Heart left ventricle (tissue), 16 donors: Measurements from ENCODE around the gene HELZ. TPM values are rescaled to one million over a fixed set of nuclear protein-coding genes. Genes with fewer than 3 reads are reported as not detected.

Experiments
- ATAC-seq, 4 donors: fragments of 200-7000 bp; cut with Tn5 transposase; one replicate each; pipeline ENCODE4 v1.9.1; 2020 to 2022; ENCODE audit warnings: moderate library complexity in 4 of 4, mild to moderate bottlenecking in 3 of 4, moderate number of reproducible peaks in 1 of 4
- DNase-seq, 5 donors: peaks; one replicate each; pipeline ENCODE4 v3.0.0-alpha.2; 2020
- H3K27ac ChIP-seq, 12 donors: fragments of 200-600 bp; sonication (generic) in 4 of 12; one replicate each; pipeline versions ENCODE4 v1.5.0 to v1.8.0; 2016 to 2022; ENCODE audit warnings: mild to moderate bottlenecking in 2 of 12
- H3K27me3 ChIP-seq, 9 donors: fragments of 200-600 bp; sonication (generic) in 2 of 9; one replicate each; pipeline versions ENCODE4 v1.5.1 to v1.8.0; 2016 to 2022; ENCODE audit warnings: mild to moderate bottlenecking in 3 of 9
- H3K36me3 ChIP-seq, 9 donors: fragments of 200-600 bp; sonication (generic) in 2 of 9; one replicate each; pipeline versions ENCODE4 v1.5.0 to v1.8.0; 2018 to 2022; ENCODE audit warnings: mild to moderate bottlenecking in 2 of 9
- H3K4me1 ChIP-seq, 12 donors: fragments of 200-600 bp; sonication (generic) in 4 of 12; one replicate each; pipeline versions ENCODE4 v1.5.0 to v1.8.0; 2016 to 2022; ENCODE audit warnings: mild to moderate bottlenecking in 3 of 12
- H3K4me3 ChIP-seq, 12 donors: fragments of 200-600 bp; sonication (generic) in 4 of 12; one replicate each; pipeline versions ENCODE4 v1.5.0 to v1.8.0; 2017 to 2022; ENCODE audit warnings: mild to moderate bottlenecking in 9 of 12, moderate library complexity in 4 of 12
- H3K9me3 ChIP-seq, 12 donors: fragments of 200-600 bp; sonication (generic) in 4 of 12; one replicate each; pipeline versions ENCODE4 v1.5.0 to v1.8.0; 2016 to 2022; ENCODE audit warnings: mild to moderate bottlenecking in 1 of 12
- POLR2A ChIP-seq, 2 donors: fragments of 450-650 bp; IDR thresholded peaks; one replicate each; pipeline ENCODE4 v1.6.1; 2017; ENCODE audit warnings: antibody characterized with exemption in 2 of 2, mild to moderate bottlenecking in 2 of 2, moderate library complexity in 2 of 2
- WGBS, 4 donors: extraction: QIAGEN DNeasy Blood & Tissue Kit in 2 of 4; methylation state at CpG; one replicate each; pipeline versions ENCODE4 v1.1.5 to v1.1.7; 2013 to 2018; 5-methylcytosine and 5-hydroxymethylcytosine counted together
- intact Hi-C, 10 donors: fragments of 100-400 bp; cut with DNase I; formaldehyde crosslinking; loops; one replicate each; pipeline versions ENCODE4 v1.11.1 to v1.14.2; 2022
- polyA plus RNA-seq, 2 donors: library from polyadenylated mRNA; stranded (reverse); fragments of 200-250 nt; gene quantifications; one replicate each; pipeline ENCODE4 v1.2.3, GENCODE V29; 2013
- total RNA-seq, 9 donors: library from RNA; depleted of rRNA in 2 of 9; stranded (reverse); fragments of >200 nt in 2 of 9; fragmentation: NEBNext Ultra II Directional in 3 of 9; extraction: Animal tissue kit (Norgen Biotek cat#: 25700) in 3 of 9; gene quantifications; one replicate each; pipeline versions ENCODE4 v1.1.0 to v1.2.4, GENCODE V29; 2016 to 2023
- TF ChIP-seq, protein P1 (sequence below), 12 donors: fragments of 200-600 bp; sonication (generic) in 4 of 12; IDR thresholded peaks; one replicate each; pipeline versions ENCODE4 v1.5.0 to v1.8.0; 2018 to 2022; ENCODE audit warnings: antibody characterized with exemption in 12 of 12, mild to moderate bottlenecking in 5 of 12
- donor health status: ischemic (EF 13 %, LVEDD 7.1; RV severe dilation, severe dysfunction).
- donor health status: healthy with polysubstance abuse.
- donor health status: DM: no; HTN: yes; CAD: no.
- donor health status: DM: no; HTN: no; CAD: no.
- donor health status: ischemic (EF 25% LVEDD 6.9; RV normal size, moderate dysfunction).
- donor health status: ischemic (EF 25% LVEDD 5.7; RV mildly dilated, moderate dysfunction).
- donor health status: healthy.
- donor health status: DM: yes; HTN: yes; CAD: no.
- donor health status: ischemic (EF 35%, LVEDD 5.7; RV mildly dilated, moderate dysfunction).
- donor health status: nonischemic (EF 11% LVEDD 7.7; RV severe dilation, severe dysfunction).
- donor health status: DM: yes; HTN: yes; CAD: no.
- donor health status: PGD.
- donor health status: ischemic (EF 29% LVEDD 5.4; RV normal size, mild dysfunction).
- donor health status: nonischemic (EF 23%, LVEDD 6.1; RV moderate dilation, normal function).

HELZ gene
- total and polyA plus RNA-seq, 11 donors, result 5.1 to 48.4 (median 30.3) TPM

DNA sequence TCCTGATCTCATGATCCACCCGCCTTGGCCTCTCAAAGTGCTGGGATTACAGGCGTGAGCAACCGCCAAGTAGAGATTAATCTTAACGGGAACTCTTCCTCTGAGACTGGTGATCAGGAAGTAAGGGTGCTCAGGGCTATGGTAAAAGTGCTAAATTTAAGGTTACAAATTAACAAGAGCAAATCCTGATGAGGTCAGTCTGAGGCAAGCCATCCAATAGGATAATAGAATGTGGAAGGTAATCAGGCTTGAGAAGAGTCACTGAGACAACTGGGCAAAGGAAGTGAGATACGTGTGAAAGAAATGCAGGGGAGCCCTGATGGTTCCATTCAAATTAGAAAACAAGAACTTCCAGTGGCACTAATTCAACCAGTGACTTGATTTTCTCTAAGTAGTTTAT is 131.5 kb downstream of the HELZ start:
- Histone ChIP-seq H3K27me3 (no peaks in the 10 kb centered on the region), H3K4me1 (peaks cover 0 to 14% (median 0%) of the 10 kb centered on the region in 12 donors), H3K4me3 (no peak overlapping the region), H3K27ac (no peak overlapping the region), H3K36me3 (peaks cover 0 to 91% (median 74%) of the 10 kb centered on the region in 9 donors), H3K9me3 (peaks cover 0 to 29% (median 4%) of the 10 kb centered on the region in 12 donors)
- intact Hi-C loops, result no loop called here
- DNase-seq, result no peak
- no peak for ATAC-seq
- TF ChIP-seq, protein P1, sequence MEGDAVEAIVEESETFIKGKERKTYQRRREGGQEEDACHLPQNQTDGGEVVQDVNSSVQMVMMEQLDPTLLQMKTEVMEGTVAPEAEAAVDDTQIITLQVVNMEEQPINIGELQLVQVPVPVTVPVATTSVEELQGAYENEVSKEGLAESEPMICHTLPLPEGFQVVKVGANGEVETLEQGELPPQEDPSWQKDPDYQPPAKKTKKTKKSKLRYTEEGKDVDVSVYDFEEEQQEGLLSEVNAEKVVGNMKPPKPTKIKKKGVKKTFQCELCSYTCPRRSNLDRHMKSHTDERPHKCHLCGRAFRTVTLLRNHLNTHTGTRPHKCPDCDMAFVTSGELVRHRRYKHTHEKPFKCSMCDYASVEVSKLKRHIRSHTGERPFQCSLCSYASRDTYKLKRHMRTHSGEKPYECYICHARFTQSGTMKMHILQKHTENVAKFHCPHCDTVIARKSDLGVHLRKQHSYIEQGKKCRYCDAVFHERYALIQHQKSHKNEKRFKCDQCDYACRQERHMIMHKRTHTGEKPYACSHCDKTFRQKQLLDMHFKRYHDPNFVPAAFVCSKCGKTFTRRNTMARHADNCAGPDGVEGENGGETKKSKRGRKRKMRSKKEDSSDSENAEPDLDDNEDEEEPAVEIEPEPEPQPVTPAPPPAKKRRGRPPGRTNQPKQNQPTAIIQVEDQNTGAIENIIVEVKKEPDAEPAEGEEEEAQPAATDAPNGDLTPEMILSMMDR (IDR thresholded peaks at IDR 0.05), result no peak
- TF ChIP-seq POLR2A (IDR thresholded peaks at IDR 0.05), result no peak
- 95 to 98% (median 96%) methylated on average over 5 of the region's 5 CpGs for WGBS, 4 donors

DNA sequence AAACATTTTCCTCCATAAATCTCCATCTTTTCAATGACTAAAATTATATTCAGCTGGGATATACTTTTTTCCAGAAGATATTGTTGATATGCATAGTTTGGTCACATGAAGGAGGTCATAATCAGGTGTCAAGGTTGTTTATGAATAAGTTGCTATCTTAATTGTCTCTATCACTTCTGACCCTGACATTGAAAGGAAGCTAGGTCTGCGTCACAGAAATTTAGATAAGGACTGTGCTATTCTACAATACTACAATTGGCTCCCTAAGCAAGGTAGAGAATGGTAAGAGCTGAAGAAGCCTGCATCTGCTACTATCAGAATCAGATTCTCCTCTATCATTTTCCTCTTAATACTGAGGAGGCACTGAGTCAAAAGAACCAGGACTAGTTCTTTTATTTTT is 133.2 kb downstream of the HELZ start:
- Histone ChIP-seq H3K27me3 (no peaks in the 10 kb centered on the region), H3K4me1 (peaks cover 0 to 14% (median 0%) of the 10 kb centered on the region in 12 donors), H3K9me3 (peaks cover 0 to 20% (median 4%) of the 10 kb centered on the region in 12 donors), H3K27ac (no peak overlapping the region), H3K36me3 (peaks cover 0 to 91% (median 76%) of the 10 kb centered on the region in 9 donors), H3K4me3 (no peak overlapping the region)
- DNase-seq (no peak), ATAC-seq (peak in 3 of 4 donors; percentile 61 to 85 (median 75))
- intact Hi-C loops, result no loop called here
- TF ChIP-seq, protein P1 (IDR thresholded peaks at IDR 0.05), result no peak
- no peak for TF ChIP-seq POLR2A (IDR thresholded peaks at IDR 0.05)
- WGBS, 4 donors, result 41 to 55% (median 47%) methylated on average over 1 of the region's 1 CpG

DNA sequence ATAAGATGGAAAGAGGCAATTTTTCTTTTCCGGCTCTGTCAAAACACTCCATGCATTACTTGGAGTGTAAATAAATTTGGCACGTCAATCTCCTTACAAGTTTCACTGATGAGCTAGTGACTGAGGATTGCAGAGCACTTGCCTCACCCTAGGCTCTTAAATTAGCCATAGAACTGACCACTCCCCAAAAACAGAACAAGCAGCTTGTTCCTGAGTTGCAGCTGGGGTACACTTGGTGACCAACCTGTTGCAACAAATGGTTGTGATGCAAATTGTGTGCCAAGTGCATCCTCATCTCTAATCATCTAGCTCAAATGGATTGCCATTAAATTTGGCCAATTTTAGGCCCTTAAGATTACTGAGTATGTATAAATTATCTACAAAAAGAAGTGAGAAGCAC is 133.7 kb downstream of the HELZ start:
- intact Hi-C loops, result no loop called here
- DNase-seq, result no peak
- Histone ChIP-seq H3K4me1 (peaks cover 0 to 14% (median 0%) of the 10 kb centered on the region in 12 donors), H3K9me3 (peaks cover 0 to 15% (median 1%) of the 10 kb centered on the region in 12 donors), H3K27me3 (no peaks in the 10 kb centered on the region), H3K27ac (no peak overlapping the region), H3K36me3 (peaks cover 0 to 91% (median 79%) of the 10 kb centered on the region in 9 donors), H3K4me3 (no peak overlapping the region)
- WGBS, 4 donors, result 71 to 84% (median 83%) methylated on average over 2 of the region's 2 CpGs
- peak in 2 of 4 donors; percentile 36 to 59 for ATAC-seq
- TF ChIP-seq, protein P1 (IDR thresholded peaks at IDR 0.05), result no peak
- no peak for TF ChIP-seq POLR2A (IDR thresholded peaks at IDR 0.05)

GRCh38 chr17:67110619-67111018 is 134.4 kb downstream of the HELZ start:
- Histone ChIP-seq H3K27ac (no peak overlapping the region), H3K36me3 (peaks cover 0 to 92% (median 86%) of the 10 kb centered on the region in 9 donors), H3K4me3 (no peak overlapping the region), H3K9me3 (peaks cover 0 to 8% (median 0%) of the 10 kb centered on the region in 12 donors), H3K4me1 (peaks cover 0 to 14% (median 2%) of the 10 kb centered on the region in 12 donors), H3K27me3 (no peaks in the 10 kb centered on the region)
- no peak for DNase-seq
- WGBS, 4 donors, result 89 to 93% (median 93%) methylated on average over 3 of the region's 3 CpGs
- intact Hi-C loops, result no loop called here
- TF ChIP-seq, protein P1 (IDR thresholded peaks at IDR 0.05), result no peak
- TF ChIP-seq POLR2A (IDR thresholded peaks at IDR 0.05), result no peak
- ATAC-seq, result no peak
